ENCODE results near the gene TWIST1.

DNA sequence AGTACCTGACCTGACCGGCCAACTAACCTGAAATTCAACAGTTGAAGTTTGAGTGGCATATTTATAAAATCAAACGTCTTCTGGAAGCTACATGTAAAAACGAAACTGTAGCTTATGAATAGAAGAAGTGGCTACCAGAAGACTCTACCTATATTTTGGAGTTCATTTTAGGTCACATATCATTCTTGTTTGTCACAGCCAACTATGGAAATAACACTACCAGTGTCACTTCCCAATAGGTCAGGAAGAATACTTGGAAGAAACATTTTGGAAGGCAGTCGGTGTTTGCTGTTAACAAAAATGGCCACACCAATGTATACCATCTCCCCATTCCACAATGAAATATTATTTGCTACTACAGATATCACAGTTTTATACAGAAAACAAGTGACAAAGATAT, 12.6 kb downstream of the TWIST1 start:
- no peak for TF ChIP-seq POLR2A (IDR thresholded peaks at IDR 0.05)
- TF ChIP-seq, protein P1, sequence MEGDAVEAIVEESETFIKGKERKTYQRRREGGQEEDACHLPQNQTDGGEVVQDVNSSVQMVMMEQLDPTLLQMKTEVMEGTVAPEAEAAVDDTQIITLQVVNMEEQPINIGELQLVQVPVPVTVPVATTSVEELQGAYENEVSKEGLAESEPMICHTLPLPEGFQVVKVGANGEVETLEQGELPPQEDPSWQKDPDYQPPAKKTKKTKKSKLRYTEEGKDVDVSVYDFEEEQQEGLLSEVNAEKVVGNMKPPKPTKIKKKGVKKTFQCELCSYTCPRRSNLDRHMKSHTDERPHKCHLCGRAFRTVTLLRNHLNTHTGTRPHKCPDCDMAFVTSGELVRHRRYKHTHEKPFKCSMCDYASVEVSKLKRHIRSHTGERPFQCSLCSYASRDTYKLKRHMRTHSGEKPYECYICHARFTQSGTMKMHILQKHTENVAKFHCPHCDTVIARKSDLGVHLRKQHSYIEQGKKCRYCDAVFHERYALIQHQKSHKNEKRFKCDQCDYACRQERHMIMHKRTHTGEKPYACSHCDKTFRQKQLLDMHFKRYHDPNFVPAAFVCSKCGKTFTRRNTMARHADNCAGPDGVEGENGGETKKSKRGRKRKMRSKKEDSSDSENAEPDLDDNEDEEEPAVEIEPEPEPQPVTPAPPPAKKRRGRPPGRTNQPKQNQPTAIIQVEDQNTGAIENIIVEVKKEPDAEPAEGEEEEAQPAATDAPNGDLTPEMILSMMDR (IDR thresholded peaks at IDR 0.05), result no peak
- no peak for TF ChIP-seq POLR2AphosphoS5 (IDR thresholded peaks at IDR 0.05)
